ENCODE results near the gene MEGF8. TPM values are rescaled to one million over a fixed set of nuclear protein-coding genes. Genes with fewer than 3 reads are reported as not detected.

MEGF8 gene
- total RNA-seq, 8 experiments from 2014 or later = 9.8 to 72.2 (median 28.7) TPM

DNA sequence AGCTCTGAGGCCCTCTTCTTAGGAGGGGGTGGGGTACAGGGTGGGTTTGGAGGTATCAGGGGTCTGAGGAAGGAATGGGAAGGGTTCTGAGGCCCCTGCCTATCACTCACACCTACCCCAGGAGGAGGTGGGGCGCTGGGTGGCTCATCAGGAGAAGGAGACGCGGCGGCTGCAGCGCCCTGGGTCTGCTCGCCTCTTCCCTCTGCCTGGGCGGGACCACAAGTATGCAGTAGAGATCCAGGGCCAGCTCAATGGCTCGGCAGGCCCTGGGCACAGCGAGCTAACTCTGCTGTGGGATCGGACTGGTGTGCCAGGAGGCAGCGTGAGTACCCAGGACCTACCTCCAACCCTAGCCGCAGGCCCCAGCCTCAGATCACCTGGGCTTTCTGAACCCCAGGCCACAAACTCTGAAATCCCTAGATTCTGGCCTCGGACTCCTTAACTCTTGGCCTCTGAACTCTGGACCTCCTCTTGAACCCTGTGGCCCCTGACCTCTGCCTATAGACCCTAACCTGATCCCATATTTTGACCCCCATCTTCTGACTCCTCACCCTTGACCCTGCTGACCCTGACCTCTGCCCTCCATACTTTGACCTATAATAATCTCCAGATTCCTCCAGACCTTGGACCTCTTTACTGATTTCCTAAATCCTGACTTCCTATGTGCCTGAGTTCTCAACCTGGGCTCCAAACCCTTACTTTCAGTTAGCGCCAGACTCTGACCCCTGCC is 24.1 kb downstream of the MEGF8 start:
- peaks cover 21 to 25% of the 10 kb centered on the region in 2 donors for H3K4me1 ChIP-seq (replicated peaks in 1 of 2)
- WGBS, 10 experiments = 94 to 100% (median 100%) methylated on average over 1 to 6 of the region's 14 CpGs; no CpG with 5 or more reads in 5 of the 10 experiments
- no peak for ATAC-seq (replicated peaks in 6 of 8)
- H3K27ac ChIP-seq = no peak overlapping the region
- in situ Hi-C loops (cut with MboI; ENCODE audit: low pct_unique_long_range_greater_than_20kb in 2 of 9, low sequenced_read_pairs in 9 of 9, unreplicated experiment in 9 of 9) = no loop called here
- H3K4me3 ChIP-seq = no peak overlapping the region

DNA sequence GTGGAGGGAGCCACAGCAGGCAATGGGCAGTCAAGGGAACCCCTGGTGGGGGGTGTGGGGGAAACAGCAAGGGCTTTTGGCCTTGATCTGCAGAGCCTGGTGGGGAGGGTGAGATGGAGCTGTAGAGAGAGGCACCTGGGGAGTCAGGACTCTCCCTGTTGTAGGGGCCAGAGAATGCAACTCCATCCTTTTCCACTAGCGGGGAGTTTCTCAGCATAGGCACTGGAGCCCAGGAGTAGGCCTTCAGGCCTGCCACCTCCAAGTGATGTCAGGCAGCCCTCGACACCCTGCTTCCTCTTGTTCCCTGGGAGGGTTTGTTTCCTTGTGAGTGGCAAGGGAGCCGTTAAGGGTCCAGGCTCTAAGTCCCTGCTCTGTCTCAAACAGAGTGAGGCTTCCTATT is 25.0 kb downstream of the MEGF8 start:
- Histone ChIP-seq H3K4me1 (replicated peaks in 1 of 2) (peaks cover 21 to 25% of the 10 kb centered on the region in 2 donors), H3K4me3 (no peak overlapping the region), H3K27ac (no peak overlapping the region)
- no peak for ATAC-seq (replicated peaks in 6 of 8)
- in situ Hi-C loops (cut with MboI; ENCODE audit: low pct_unique_long_range_greater_than_20kb in 2 of 9, low sequenced_read_pairs in 9 of 9, unreplicated experiment in 9 of 9) = no loop called here
- WGBS, 10 experiments = 60 to 100% (median 83%) methylated on average over 1 of the region's 3 CpGs; no CpG with 5 or more reads in 7 of the 10 experiments

DNA sequence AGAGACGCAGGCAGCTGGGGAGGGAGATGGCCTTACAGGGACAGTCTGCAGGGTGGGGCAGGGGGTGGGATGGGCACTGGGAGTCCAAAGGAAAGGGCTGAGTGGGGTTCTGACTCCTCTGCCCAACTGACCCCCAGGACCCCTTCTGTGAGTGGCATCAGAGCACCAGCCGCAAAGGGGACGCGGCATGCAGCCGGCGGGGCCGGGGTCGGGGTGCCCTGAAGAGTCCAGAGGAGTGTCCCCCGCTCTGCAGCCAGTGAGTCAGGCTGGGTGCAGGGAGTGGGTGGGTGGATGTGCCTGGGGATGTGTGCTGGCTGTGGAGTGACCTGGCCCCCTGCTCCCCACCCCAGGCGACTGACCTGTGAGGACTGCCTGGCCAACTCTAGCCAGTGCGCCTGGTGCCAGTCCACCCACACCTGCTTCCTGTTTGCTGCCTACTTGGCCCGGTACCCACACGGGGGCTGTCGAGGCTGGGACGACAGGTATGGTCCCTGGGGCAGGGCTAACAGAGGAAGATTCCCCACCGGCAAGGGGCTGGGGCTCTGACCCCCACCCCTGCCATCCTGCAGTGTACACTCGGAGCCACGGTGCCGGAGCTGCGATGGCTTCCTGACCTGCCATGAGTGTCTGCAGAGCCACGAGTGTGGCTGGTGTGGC is 25.8 kb downstream of the MEGF8 start:
- 82 to 100% (median 100%) methylated on average over 1 to 2 of the region's 21 CpGs; no CpG with 5 or more reads in 7 of the 10 experiments for WGBS, 10 experiments
- in situ Hi-C loops (cut with MboI; ENCODE audit: low pct_unique_long_range_greater_than_20kb in 2 of 9, low sequenced_read_pairs in 9 of 9, unreplicated experiment in 9 of 9) = no loop called here
- Histone ChIP-seq H3K4me1 (replicated peaks in 1 of 2) (peaks cover 21 to 25% of the 10 kb centered on the region in 2 donors), H3K4me3 (no peak overlapping the region), H3K27ac (peak overlapping the region in 1 of 2 donors; percentile 62)
- no peak for ATAC-seq (replicated peaks in 6 of 8)

DNA sequence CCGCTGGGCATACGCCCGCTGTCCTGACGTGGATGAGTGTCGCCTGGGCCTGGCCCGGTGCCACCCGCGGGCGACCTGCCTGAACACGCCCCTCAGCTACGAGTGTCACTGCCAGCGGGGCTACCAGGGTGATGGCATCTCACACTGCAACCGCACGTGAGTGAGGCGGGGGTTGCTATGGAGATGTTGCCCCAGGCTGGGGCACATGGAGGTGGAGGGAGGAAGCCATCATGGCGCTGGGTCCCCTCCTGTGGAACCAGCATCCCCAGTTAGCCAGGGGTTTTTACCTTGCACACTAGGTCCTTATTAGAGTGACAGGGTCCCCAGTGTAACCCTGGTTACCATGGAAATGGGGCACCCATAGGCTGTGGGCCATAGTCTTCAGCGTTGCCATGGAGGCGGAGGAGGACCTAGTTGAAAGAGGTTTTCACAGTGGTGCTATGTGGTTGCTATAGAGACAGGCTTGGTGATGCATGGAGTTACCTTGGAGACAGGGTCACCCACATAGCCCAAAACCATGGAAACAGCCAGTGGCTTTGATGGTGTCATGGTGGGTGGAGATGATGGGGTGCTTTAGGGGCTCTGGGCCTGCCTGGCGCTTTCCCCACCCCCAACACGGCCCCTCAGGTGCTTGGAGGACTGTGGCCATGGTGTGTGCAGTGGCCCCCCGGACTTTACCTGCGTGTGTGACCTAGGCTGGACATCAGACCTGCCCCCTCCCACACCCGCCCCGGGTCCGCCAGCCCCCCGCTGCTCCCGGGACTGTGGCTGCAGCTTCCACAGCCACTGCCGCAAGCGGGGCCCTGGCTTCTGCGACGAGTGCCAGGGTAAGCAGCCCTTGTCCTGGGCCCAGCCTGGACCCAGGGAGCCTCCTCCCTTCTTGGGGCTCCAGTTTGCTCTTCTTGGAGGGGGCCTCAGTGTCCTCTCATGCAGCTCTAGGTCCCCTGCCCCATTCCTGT is 27.1 kb downstream of the MEGF8 start:
- in situ Hi-C loops (cut with MboI; ENCODE audit: low pct_unique_long_range_greater_than_20kb in 2 of 9, low sequenced_read_pairs in 9 of 9, unreplicated experiment in 9 of 9) = no loop called here
- Histone ChIP-seq H3K27ac (peak overlapping the region; percentile 62 to 79), H3K4me3 (no peak overlapping the region), H3K4me1 (replicated peaks in 1 of 2) (peaks cover 21 to 25% of the 10 kb centered on the region in 2 donors)
- peak in 7 of 8 experiments; percentile 27 to 96 (median 94) for ATAC-seq (replicated peaks in 6 of 8)
- 32 to 93% (median 40%) methylated on average over 1 to 6 of the region's 31 CpGs; no CpG with 5 or more reads in 5 of the 10 experiments for WGBS, 10 experiments

DNA sequence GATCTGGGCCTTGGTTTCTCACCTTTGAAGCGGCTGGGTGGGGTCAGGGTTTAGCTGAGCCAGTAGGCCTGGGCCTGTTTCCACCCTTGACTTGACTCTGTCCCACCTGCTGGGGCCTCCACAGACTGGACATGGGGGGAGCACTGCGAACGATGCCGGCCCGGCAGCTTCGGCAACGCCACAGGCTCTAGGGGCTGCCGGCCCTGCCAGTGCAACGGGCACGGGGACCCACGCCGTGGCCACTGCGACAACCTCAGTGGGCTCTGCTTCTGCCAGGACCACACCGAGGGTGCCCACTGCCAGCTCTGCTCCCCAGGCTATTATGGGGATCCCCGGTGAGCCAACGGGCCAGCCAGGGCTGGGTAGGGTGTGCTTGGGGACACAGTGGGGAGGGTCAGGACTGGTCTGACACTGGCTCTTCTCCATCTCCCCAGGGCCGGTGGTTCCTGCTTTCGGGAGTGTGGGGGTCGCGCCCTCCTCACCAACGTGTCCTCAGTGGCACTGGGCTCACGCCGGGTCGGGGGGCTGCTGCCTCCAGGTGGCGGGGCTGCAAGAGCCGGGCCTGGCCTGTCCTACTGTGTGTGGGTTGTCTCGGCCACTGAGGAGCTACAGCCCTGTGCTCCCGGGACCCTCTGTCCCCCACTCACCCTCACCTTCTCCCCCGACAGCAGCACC is 28.0 kb downstream of the MEGF8 start:
- Histone ChIP-seq H3K4me3 (no peak overlapping the region), H3K4me1 (replicated peaks in 1 of 2) (peaks cover 21 to 25% of the 10 kb centered on the region in 2 donors), H3K27ac (peak overlapping the region; percentile 51 to 79)
- in situ Hi-C loops (cut with MboI; ENCODE audit: low pct_unique_long_range_greater_than_20kb in 2 of 9, low sequenced_read_pairs in 9 of 9, unreplicated experiment in 9 of 9) = no loop called here
- no peak for ATAC-seq (replicated peaks in 6 of 8)
- WGBS, 10 experiments = 78% methylated on average over 3 of the region's 29 CpGs; no CpG with 5 or more reads in 9 of the 10 experiments

DNA sequence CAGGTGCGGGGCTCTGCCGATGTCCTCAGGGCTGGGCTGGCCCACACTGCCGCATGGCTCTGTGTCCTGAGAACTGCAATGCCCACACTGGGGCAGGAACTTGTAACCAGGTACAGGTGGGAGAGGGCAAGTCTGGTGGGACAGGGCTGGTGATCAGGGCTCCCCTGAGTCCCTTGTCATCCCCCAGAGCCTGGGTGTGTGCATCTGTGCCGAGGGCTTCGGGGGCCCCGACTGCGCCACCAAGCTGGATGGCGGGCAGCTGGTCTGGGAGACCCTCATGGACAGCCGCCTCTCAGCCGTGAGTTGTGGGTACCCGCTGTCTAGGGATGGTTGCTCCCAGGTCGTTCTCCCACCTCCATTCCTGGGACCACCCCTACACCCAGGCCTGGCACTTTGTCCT is 30.5 kb downstream of the MEGF8 start:
- H3K27ac ChIP-seq = no peak overlapping the region
- in situ Hi-C loops (cut with MboI; ENCODE audit: low pct_unique_long_range_greater_than_20kb in 2 of 9, low sequenced_read_pairs in 9 of 9, unreplicated experiment in 9 of 9) = no loop called here
- WGBS, 10 experiments = 100% methylated on average over 6 of the region's 12 CpGs; no CpG with 5 or more reads in 9 of the 10 experiments
- no peak overlapping the region for H3K4me3 ChIP-seq
- peaks cover 21 to 30% of the 10 kb centered on the region in 2 donors for H3K4me1 ChIP-seq (replicated peaks in 1 of 2)
- ATAC-seq (replicated peaks in 6 of 8) = no peak

DNA sequence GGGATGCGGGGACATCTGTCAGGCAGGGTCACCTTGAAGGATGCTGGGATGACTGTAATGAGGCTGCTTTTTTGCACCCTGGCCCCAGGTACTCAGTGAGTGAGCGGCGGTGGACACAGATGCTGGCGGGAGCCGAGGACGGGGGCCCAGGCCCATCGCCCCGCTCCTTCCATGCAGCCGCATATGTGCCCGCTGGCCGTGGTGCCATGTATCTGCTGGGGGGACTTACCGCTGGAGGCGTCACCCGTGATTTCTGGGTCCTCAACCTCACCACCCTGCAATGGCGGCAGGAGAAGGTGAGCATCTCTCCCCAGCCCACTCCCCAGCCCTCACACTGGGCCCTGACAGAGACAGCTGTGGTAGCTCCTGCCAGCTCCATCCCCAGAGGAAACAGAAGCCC is 31.3 kb downstream of the MEGF8 start:
- 80 to 100% (median 100%) methylated on average over 1 to 5 of the region's 15 CpGs; no CpG with 5 or more reads in 5 of the 10 experiments for WGBS, 10 experiments
- no peak overlapping the region for H3K27ac ChIP-seq
- H3K4me1 ChIP-seq (replicated peaks in 1 of 2) = peaks cover 18 to 29% of the 10 kb centered on the region in 2 donors
- in situ Hi-C loops (cut with MboI; ENCODE audit: low pct_unique_long_range_greater_than_20kb in 2 of 9, low sequenced_read_pairs in 9 of 9, unreplicated experiment in 9 of 9) = no loop called here
- no peak overlapping the region for H3K4me3 ChIP-seq
- no peak for ATAC-seq (replicated peaks in 6 of 8)

DNA sequence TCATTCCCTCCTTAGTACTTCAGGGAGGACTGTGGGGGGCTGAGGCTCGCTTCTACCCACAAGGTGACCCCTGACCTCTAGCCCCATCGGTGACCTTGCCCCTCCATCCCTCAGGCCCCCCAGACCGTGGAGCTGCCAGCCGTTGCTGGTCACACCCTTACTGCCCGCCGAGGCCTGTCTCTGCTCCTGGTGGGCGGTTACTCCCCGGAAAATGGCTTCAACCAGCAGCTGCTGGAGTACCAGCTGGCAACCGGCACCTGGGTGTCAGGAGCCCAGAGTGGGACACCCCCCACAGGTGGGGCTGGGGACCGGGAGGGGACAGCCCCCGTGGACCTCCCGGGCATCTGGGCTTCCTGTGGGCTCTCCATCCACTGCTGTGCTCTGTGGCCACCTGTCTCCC is 31.9 kb downstream of the MEGF8 start:
- Histone ChIP-seq H3K4me1 (replicated peaks in 1 of 2) (peaks cover 12 to 23% of the 10 kb centered on the region in 2 donors), H3K27ac (no peak overlapping the region), H3K4me3 (no peak overlapping the region)
- 87% methylated on average over 3 of the region's 12 CpGs; no CpG with 5 or more reads in 9 of the 10 experiments for WGBS, 10 experiments
- in situ Hi-C loops (cut with MboI; ENCODE audit: low pct_unique_long_range_greater_than_20kb in 2 of 9, low sequenced_read_pairs in 9 of 9, unreplicated experiment in 9 of 9) = no loop called here
- no peak for ATAC-seq (replicated peaks in 6 of 8)

DNA sequence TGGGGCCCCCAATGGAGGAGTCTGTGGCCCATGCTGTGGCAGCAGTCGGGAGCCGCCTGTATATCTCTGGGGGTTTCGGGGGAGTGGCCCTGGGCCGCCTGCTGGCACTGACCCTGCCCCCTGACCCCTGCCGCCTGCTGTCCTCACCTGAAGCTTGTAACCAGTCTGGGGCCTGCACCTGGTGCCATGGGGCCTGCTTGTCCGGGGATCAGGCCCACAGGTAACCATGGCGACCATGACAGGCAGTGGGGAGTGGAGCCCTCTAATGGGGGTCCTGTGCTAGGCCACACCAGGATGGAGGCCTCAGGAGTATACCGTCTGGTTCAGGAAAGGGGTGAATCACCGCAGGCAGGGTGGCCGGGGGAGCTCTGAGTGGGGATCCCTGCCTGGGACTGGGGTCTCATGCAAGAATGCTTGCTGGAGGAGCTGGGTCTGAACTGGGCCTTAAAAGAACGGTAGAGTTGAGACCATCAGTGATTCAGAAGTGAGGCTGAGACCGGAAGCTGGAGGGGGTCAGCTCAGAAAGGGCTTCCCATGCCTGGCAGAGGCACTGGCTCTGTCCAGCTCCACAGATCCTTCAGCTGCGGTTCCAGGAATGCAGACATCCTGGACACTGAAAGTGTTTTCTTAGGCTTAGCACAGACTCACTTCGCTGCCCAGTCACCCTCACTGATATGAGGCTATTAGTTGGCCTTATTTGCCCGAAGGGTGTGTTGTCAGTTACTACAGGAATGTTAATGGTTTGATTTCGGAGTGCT is 35.5 kb downstream of the MEGF8 start:
- Histone ChIP-seq H3K4me3 (no peak overlapping the region), H3K4me1 (replicated peaks in 1 of 2) (peaks cover 0 to 5% of the 10 kb centered on the region in 2 donors), H3K27ac (no peak overlapping the region)
- WGBS, 10 experiments = 78 to 100% (median 89%) methylated on average over 1 to 9 of the region's 16 CpGs; no CpG with 5 or more reads in 2 of the 10 experiments
- in situ Hi-C loops (cut with MboI; ENCODE audit: low pct_unique_long_range_greater_than_20kb in 2 of 9, low sequenced_read_pairs in 9 of 9, unreplicated experiment in 9 of 9) = no loop called here
- peak in 2 of 8 experiments; percentile 24 to 61 for ATAC-seq (replicated peaks in 6 of 8)

DNA sequence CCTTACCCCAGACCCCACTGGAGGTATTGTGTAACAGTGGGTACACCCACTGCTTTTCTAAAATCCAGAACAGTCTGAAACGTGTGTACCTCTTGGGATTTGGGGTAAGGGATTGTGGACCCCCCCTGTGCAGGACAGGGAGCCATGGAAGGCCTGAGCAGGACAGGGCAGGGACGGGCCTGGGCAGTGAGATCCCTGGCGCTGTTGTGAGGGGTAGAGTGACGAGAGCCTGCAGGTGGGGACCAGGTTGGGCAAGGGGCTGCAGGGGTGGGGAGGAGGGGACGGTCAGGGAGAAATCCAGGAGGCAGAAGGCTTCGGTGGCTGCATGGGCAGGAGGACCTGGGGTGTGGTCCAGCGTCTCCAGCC is 36.1 kb downstream of the MEGF8 start:
- in situ Hi-C loops (cut with MboI; ENCODE audit: low pct_unique_long_range_greater_than_20kb in 2 of 9, low sequenced_read_pairs in 9 of 9, unreplicated experiment in 9 of 9) = no loop called here
- Histone ChIP-seq H3K4me1 (replicated peaks in 1 of 2) (peaks cover 0 to 5% of the 10 kb centered on the region in 2 donors), H3K27ac (no peak overlapping the region), H3K4me3 (no peak overlapping the region)
- no peak for ATAC-seq (replicated peaks in 6 of 8)
- 50% methylated on average over 1 of the region's 7 CpGs; no CpG with 5 or more reads in 9 of the 10 experiments for WGBS, 10 experiments

DNA sequence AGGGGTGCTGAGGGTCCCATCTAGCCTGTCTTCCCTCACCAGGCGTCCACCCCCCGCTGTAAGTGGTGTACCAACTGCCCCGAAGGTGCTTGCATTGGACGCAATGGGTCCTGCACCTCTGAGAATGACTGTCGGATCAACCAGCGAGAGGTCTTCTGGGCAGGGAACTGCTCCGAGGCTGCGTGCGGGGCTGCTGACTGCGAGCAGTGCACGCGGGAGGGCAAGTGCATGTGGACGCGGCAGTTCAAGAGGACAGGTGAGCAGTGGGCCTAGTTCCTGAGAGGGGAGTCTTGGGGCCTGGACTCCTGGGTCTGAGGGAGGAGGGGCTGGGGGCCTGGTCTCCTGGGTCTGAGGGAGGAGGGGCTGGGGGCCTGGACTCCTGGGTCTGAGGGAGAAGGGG is 36.9 kb downstream of the MEGF8 start:
- in situ Hi-C loops (cut with MboI; ENCODE audit: low pct_unique_long_range_greater_than_20kb in 2 of 9, low sequenced_read_pairs in 9 of 9, unreplicated experiment in 9 of 9) = no loop called here
- WGBS, 10 experiments = 67 to 90% (median 90%) methylated on average over 2 to 4 of the region's 14 CpGs; no CpG with 5 or more reads in 7 of the 10 experiments
- Histone ChIP-seq H3K4me1 (replicated peaks in 1 of 2) (peaks cover 0 to 5% of the 10 kb centered on the region in 2 donors), H3K27ac (no peak overlapping the region), H3K4me3 (no peak overlapping the region)
- no peak for ATAC-seq (replicated peaks in 6 of 8)

Measured in motor neuron (in vitro differentiated cells).